Breast epithelium (tissue), 4 donors: ENCODE data around the gene MPEG1. TPM values are rescaled to one million over a fixed set of nuclear protein-coding genes. Genes with fewer than 3 reads are reported as not detected.

ENCODE experiments used
- DNase-seq, 2 donors: peaks; one replicate each; pipeline ENCODE4 v3.0.0-alpha.2; 2019; ENCODE audit warnings: low spot score in 2 of 2
- H3K27ac ChIP-seq, 2 donors: fragments of 200-600 bp; sonication (generic) in 1 of 2; one replicate each; pipeline ENCODE4 v1.5.1; 2016 to 2019; ENCODE audit warnings: mild to moderate bottlenecking in 1 of 2
- H3K27me3 ChIP-seq, 2 donors: fragments of 200-600 bp; sonication (generic) in 1 of 2; one replicate each; pipeline versions ENCODE4 v1.5.1 to v1.6.0; 2017 to 2019; ENCODE audit warnings: control low read depth in 1 of 2, mild to moderate bottlenecking in 1 of 2
- H3K36me3 ChIP-seq: fragments of 200-600 bp; one replicate; pipeline ENCODE4 v1.5.1; 2019
- H3K4me1 ChIP-seq, 2 donors: fragments of 200-600 bp; sonication (generic); one replicate each; pipeline ENCODE4 v1.5.1; 2016 to 2019; ENCODE audit warnings: control low read depth in 1 of 2
- H3K4me3 ChIP-seq, 3 donors: fragments of 200-600 bp; sonication (generic); 1 replicate in 2 of 3; 2 replicates in 1 of 3; pipeline ENCODE4 v1.5.1; 2016 to 2019; ENCODE audit warnings: mild to moderate bottlenecking in 3 of 3, moderate library complexity in 2 of 3
- H3K9me3 ChIP-seq, 2 donors: fragments of 200-600 bp; sonication (generic) in 1 of 2; one replicate each; pipeline ENCODE4 v1.5.1; 2016 to 2019; ENCODE audit warnings: control low read depth in 1 of 2
- CTCF ChIP-seq, 3 donors: fragments of 450-650 bp; IDR thresholded peaks; one replicate each; pipeline ENCODE4 v1.5.1; 2016 to 2017; ENCODE audit warnings: antibody characterized with exemption in 3 of 3, mild to moderate bottlenecking in 3 of 3, moderate library complexity in 3 of 3
- POLR2A ChIP-seq: fragments of 450-650 bp; IDR thresholded peaks from one replicate; pipeline ENCODE4 v1.6.1; 2016; ENCODE audit warnings: antibody characterized with exemption, mild to moderate bottlenecking, moderate library complexity
- POLR2AphosphoS5 ChIP-seq, 3 donors: sonication (generic); formaldehyde crosslinking; IDR thresholded peaks; one replicate each; pipeline ENCODE4 v1.6.1; 2017; ENCODE audit warnings: antibody characterized with exemption in 3 of 3
- intact Hi-C: fragments of 100-400 bp; cut with DNase I; formaldehyde crosslinking; loops from one replicate; pipeline ENCODE4 v1.15.1; 2023; ENCODE audit warnings: low total_unique reads
- total RNA-seq, 3 donors: library from RNA; depleted of rRNA; stranded (reverse); fragments of >200 nt; gene quantifications; one replicate each; pipeline ENCODE4 v1.1.0, GENCODE V29; 2016

The MPEG1 gene
- total RNA-seq, 3 donors from 2014 or later: 2.6 to 65.4 (median 13.2) TPM

DNA sequence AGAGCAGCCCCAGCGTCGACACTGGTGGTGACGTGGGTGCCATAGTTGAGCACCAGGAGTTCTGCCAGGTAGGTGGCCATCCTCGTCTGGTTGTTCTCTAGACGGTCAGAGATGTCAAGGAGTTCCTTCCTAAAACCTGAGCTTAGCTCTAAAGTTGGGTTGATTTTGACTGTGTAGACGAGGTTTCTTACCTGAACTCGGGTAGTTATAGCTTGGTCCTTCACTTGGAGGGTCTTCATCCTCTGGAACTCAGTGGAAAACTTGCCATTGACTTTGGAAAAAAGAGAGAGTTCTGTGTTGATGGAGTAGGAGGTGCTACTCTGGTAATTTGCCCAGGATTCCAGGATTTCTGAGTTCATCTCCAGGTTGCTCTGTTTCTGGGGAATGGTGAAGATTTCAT lies 505 bp downstream of the MPEG1 start:
- Histone ChIP-seq H3K9me3 (no peaks in the 10 kb centered on the region), H3K36me3 (no peaks in the 10 kb centered on the region), H3K27me3 (no peaks in the 10 kb centered on the region), H3K4me3 (peak overlapping the region in 1 of 3 donors; percentile 40), H3K27ac (no peak overlapping the region), H3K4me1 (peaks cover 0 to 2% of the 10 kb centered on the region in 2 donors)
- intact Hi-C loops: no loop called here
- no peak for DNase-seq
- TF ChIP-seq POLR2A (no peak), CTCF (IDR thresholded peaks at IDR 0.05) (no peak), POLR2AphosphoS5 (IDR thresholded peaks at IDR 0.05) (no peak)

DNA sequence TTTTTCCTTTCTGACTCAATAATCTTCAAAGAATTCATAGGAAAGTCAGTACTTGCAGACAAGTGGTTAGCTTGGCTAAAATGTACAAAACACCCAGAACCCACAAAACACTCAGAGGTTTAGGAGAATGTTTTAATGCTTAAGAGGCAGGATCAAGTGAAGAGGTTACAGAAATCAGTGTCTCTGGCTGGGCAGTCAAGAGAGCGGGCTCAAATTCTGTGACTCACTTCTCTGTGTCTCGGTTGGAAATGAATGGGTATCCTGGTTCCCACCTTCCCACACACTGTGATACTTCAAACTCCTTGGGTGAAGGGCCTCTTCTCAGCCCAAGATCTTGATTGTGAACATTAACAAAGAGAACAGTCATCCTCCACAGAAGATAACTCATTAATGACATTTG lies 3.8 kb downstream of the MPEG1 start:
- no peak overlapping the region for H3K27ac ChIP-seq
- peaks cover 5% of the 10 kb centered on the region for H3K36me3 ChIP-seq
- intact Hi-C loops: loop anchor here (5.0 kb wide), 1 partner anchor 37 kb away; the partner anchor contains the start of gene DTX4
- TF ChIP-seq CTCF (IDR thresholded peaks at IDR 0.05): no peak
- TF ChIP-seq POLR2AphosphoS5 (IDR thresholded peaks at IDR 0.05): no peak
- TF ChIP-seq POLR2A: no peak
- peak overlapping the region in 1 of 3 donors; percentile 40 for H3K4me3 ChIP-seq
- H3K9me3 ChIP-seq: no peaks in the 10 kb centered on the region
- no peaks in the 10 kb centered on the region for H3K27me3 ChIP-seq
- H3K4me1 ChIP-seq: peaks cover 0 to 4% of the 10 kb centered on the region in 2 donors
- DNase-seq: no peak

DNA sequence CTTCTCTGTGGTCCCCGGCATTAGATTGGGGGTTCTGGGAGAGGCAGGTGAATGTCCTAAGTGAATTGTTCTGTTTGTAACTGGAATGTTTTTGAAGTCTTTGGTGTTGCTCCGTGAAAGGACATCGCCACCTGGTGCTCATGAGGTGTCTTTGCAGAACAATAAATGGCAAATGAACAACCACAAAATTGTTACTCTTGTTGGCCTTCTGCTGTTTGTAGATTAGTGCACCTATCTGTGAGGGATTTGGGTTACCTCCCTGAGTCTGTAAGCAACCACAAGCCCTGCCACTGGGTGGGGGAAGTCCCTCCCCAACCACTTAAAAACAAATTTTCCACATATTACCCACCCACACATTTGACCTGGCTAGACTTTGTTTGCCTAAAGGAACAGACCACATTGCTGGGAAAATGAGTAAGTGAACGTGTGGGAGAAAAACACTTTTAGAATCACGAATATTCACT lies 4.7 kb downstream of the MPEG1 start:
- H3K27ac ChIP-seq: peak overlapping the region; percentile 27 to 48
- H3K4me3 ChIP-seq: peak overlapping the region in 1 of 3 donors; percentile 18
- intact Hi-C loops: loop anchor here (5.0 kb wide), 1 partner anchor 36 kb away; the partner anchor contains the start of gene DTX4
- H3K36me3 ChIP-seq: peaks cover 5% of the 10 kb centered on the region
- TF ChIP-seq POLR2A (no peak), CTCF (IDR thresholded peaks at IDR 0.05) (peak; percentile 58 to 65 (median 62))
- peak in 1 of 2 donors; percentile 38 for DNase-seq
- no peaks in the 10 kb centered on the region for H3K9me3 ChIP-seq
- H3K27me3 ChIP-seq: no peaks in the 10 kb centered on the region
- H3K4me1 ChIP-seq: peaks cover 0 to 4% of the 10 kb centered on the region in 2 donors

DNA sequence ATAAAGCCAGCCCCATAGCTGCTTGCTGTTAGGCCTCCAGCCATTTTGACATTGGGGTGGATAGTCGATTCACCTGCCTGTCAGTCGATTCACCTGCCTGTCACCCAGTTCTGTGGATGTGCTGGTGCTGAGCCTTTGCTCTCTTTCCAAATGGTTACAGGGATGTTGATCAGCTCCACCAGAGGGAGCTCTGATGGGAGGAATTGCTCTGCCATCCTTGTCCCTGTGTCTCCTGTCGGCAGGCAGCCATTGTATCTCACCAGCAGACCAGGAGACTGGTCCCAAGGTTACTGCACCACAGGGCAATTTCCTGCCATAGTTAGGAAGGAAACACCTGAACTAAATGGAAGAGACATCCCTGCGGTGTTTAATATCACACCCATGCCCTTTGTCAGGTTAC lies 6.1 kb downstream of the MPEG1 start:
- no peak for DNase-seq
- peaks cover 5% of the 10 kb centered on the region for H3K36me3 ChIP-seq
- H3K27me3 ChIP-seq: no peaks in the 10 kb centered on the region
- H3K4me3 ChIP-seq: no peak overlapping the region
- TF ChIP-seq POLR2AphosphoS5 (IDR thresholded peaks at IDR 0.05): no peak
- TF ChIP-seq POLR2A: no peak
- TF ChIP-seq CTCF (IDR thresholded peaks at IDR 0.05): peak in 2 of 3 donors; percentile 17 to 34
- no peaks in the 10 kb centered on the region for H3K9me3 ChIP-seq
- peaks cover 0 to 4% of the 10 kb centered on the region in 2 donors for H3K4me1 ChIP-seq
- intact Hi-C loops: loop anchor here (5.0 kb wide), 1 partner anchor 34 kb away; the partner anchor contains the start of gene DTX4
- no peak overlapping the region for H3K27ac ChIP-seq

- intact Hi-C loops: loop anchor here (5.0 kb wide), 1 partner anchor 33 kb away; the partner anchor contains the start of gene DTX4
- H3K27ac ChIP-seq: no peak overlapping the region
- DNase-seq: no peak
- peaks cover 5% of the 10 kb centered on the region for H3K36me3 ChIP-seq
- TF ChIP-seq POLR2A (no peak), POLR2AphosphoS5 (IDR thresholded peaks at IDR 0.05) (no peak), CTCF (IDR thresholded peaks at IDR 0.05) (no peak)
- H3K4me1 ChIP-seq: peaks cover 0 to 4% of the 10 kb centered on the region in 2 donors
- no peaks in the 10 kb centered on the region for H3K27me3 ChIP-seq
- H3K9me3 ChIP-seq: no peaks in the 10 kb centered on the region
- H3K4me3 ChIP-seq: no peak overlapping the region
Observed at GRCh38 chr11:59205648-59206047, 7.1 kb downstream of the MPEG1 start.
